IMR-90 (cell line): ENCODE results near the gene TAF4. TPM values are rescaled to one million over a fixed set of nuclear protein-coding genes. Genes with fewer than 3 reads are reported as not detected.

Experiments
- ATAC-seq: fragments of 200-7000 bp; cut with Tn5 transposase; 2 replicates; pipeline ENCODE4 v1.9.1; 2020; ENCODE audit warnings: low read depth, mild to moderate bottlenecking, moderate library complexity
- BruUV-seq: library from RNA; stranded (reverse); fragments of 400-500 nt; replicated peaks from 2 replicates; lab custom pipeline; 2021; lab: Mats Ljungman, UMichigan
- CTCF ChIA-PET: fragments of 300-600 bp; formaldehyde crosslinking; extraction: SDS; loops from one replicate; lab custom pipeline; 2021; ENCODE audit warnings: antibody characterized with exemption; lab: Yijun Ruan, JAX
- POLR2A ChIA-PET: fragments of 300-600 bp; sonication (Branson Sonifier 250); formaldehyde crosslinking; loops from one replicate; lab custom pipeline; 2022; ENCODE audit warnings: antibody characterized with exemption; ENCODE audit not compliant: unreplicated experiment; lab: Charles Lee
- DNase-seq: peaks from one replicate; pipeline ENCODE4 v3.0.0; 2013
- H2AFZ ChIP-seq: replicated peaks from 2 replicates; pipeline ENCODE3; 2013; ENCODE audit warnings: low read length, mild to moderate bottlenecking; ENCODE audit not compliant: poor library complexity
- H2AK5ac ChIP-seq: 2 replicates; pipeline ENCODE4 v1.6.1; 2013; ENCODE audit warnings: low read depth, low read length, inconsistent platforms
- H2AK9ac ChIP-seq: replicated peaks from 2 replicates; pipeline ENCODE3; 2013; ENCODE audit warnings: mild to moderate bottlenecking, low read depth, low read length, moderate library complexity; ENCODE audit not compliant: poor library complexity
- H2BK120ac ChIP-seq: 2 replicates; pipeline ENCODE4 v1.6.1; 2013; ENCODE audit warnings: low read depth, low read length, inconsistent platforms
- H2BK15ac ChIP-seq: 3 replicates; pipeline ENCODE4 v1.6.1; 2013; ENCODE audit warnings: low read depth, low read length, inconsistent platforms
- H2BK20ac ChIP-seq: 2 replicates; pipeline ENCODE4 v1.6.1; 2013; ENCODE audit warnings: low read depth, mild to moderate bottlenecking, inconsistent platforms, low read length, moderate library complexity
- H2BK5ac ChIP-seq: 2 replicates; pipeline ENCODE4 v1.6.1; 2013; ENCODE audit warnings: mild to moderate bottlenecking, low read depth, low read length, inconsistent platforms; ENCODE audit not compliant: poor library complexity, severe bottlenecking
- H3K14ac ChIP-seq: replicated peaks from 2 replicates; pipeline ENCODE4 v1.6.1; 2013; ENCODE audit warnings: low read depth, low read length, inconsistent platforms
- H3K18ac ChIP-seq: 2 replicates; pipeline ENCODE4 v1.6.1; 2013; ENCODE audit warnings: low read depth, low read length, control low read depth
- H3K23ac ChIP-seq: 2 replicates; pipeline ENCODE4 v1.6.1; 2013; ENCODE audit warnings: low read depth, low read length, inconsistent platforms
- H3K27ac ChIP-seq: 2 replicates; pipeline ENCODE4 v1.5.1; 2013; ENCODE audit warnings: mild to moderate bottlenecking, control low read depth, low read length; ENCODE audit not compliant: insufficient read depth
- H3K27me3 ChIP-seq: 2 replicates; pipeline ENCODE4 v1.6.1; 2013; ENCODE audit warnings: low read length; ENCODE audit not compliant: control insufficient read depth, insufficient read depth
- H3K36me3 ChIP-seq: 2 replicates; pipeline ENCODE4 v1.6.1; 2013; ENCODE audit warnings: low read length, mixed read lengths; ENCODE audit not compliant: control insufficient read depth, insufficient read depth
- H3K4ac ChIP-seq: 2 replicates; pipeline ENCODE4 v1.6.1; 2013; ENCODE audit warnings: low read depth, low read length, inconsistent platforms
- H3K4me1 ChIP-seq: 2 replicates; pipeline ENCODE4 v1.6.1; 2013; ENCODE audit warnings: low read length, mixed read lengths; ENCODE audit not compliant: control insufficient read depth, insufficient read depth
- H3K4me2 ChIP-seq: 2 replicates; pipeline ENCODE4 v1.6.1; 2013; ENCODE audit warnings: low read depth, mild to moderate bottlenecking, control low read depth, low read length, moderate library complexity
- H3K4me3 ChIP-seq: 2 replicates; pipeline ENCODE4 v1.5.1; 2013; ENCODE audit warnings: low read depth, mild to moderate bottlenecking, control low read depth, low read length, moderate library complexity; ENCODE audit not compliant: insufficient read depth
- H3K56ac ChIP-seq: 2 replicates; pipeline ENCODE4 v1.6.1; 2013; ENCODE audit warnings: low read length, inconsistent platforms; ENCODE audit not compliant: insufficient read depth; ENCODE audit errors: extremely low read depth
- H3K79me1 ChIP-seq, 2 experiments: 2 replicates each; pipeline ENCODE4 v1.6.1; 2013; ENCODE audit warnings: low read length in 2 of 2, inconsistent platforms in 1 of 2, low read depth in 1 of 2
- H3K9ac ChIP-seq: 2 replicates; pipeline ENCODE4 v1.6.1; 2013; ENCODE audit warnings: low read depth, low read length, control low read depth
- H3K9me1 ChIP-seq: 2 replicates; pipeline ENCODE4 v1.6.1; 2013; ENCODE audit warnings: low read length, inconsistent platforms; ENCODE audit not compliant: insufficient read depth
- H3K9me3 ChIP-seq: 2 replicates; pipeline ENCODE4 v1.6.1; 2013; ENCODE audit warnings: low read length; ENCODE audit not compliant: control insufficient read depth, insufficient read depth
- H4K20me1 ChIP-seq: 2 replicates; pipeline ENCODE4 v1.6.1; 2013; ENCODE audit warnings: low read length, inconsistent platforms; ENCODE audit not compliant: insufficient read depth
- H4K5ac ChIP-seq: 2 replicates; pipeline ENCODE4 v1.6.1; 2013; ENCODE audit warnings: mild to moderate bottlenecking, low read depth, low read length, control low read depth
- H4K8ac ChIP-seq, 2 experiments: 2 replicates each; pipeline ENCODE4 v1.6.1; 2013; ENCODE audit warnings: low read depth in 2 of 2, low read length in 2 of 2, control low read depth in 1 of 2, inconsistent platforms in 1 of 2
- H4K91ac ChIP-seq: 2 replicates; pipeline ENCODE4 v1.6.1; 2013; ENCODE audit warnings: low read depth, low read length, inconsistent platforms; ENCODE audit not compliant: insufficient read depth
- MAZ ChIP-seq: IDR thresholded peaks from 2 replicates; pipeline ENCODE4 v1.6.1; 2012; ENCODE audit warnings: low read depth, mild to moderate bottlenecking, low read length, improper control_type of control experiment, moderate library complexity, borderline replicate concordance
- NFE2L2 ChIP-seq: fragments of 150-350 bp; IDR thresholded peaks from 2 replicates; pipeline ENCODE4 v1.6.1; 2016; ENCODE audit warnings: low read depth, mild to moderate bottlenecking, low read length
- USF2 ChIP-seq: fragments of 150-350 bp; IDR thresholded peaks from 2 replicates; pipeline ENCODE4 v1.6.1; 2017; ENCODE audit warnings: mild to moderate bottlenecking, antibody characterized with exemption, low read length, low read depth
- WGBS, 2 experiments: methylation state at CpG; one replicate each; pipeline versions ENCODE4 v1.1.5 to v1.1.7; 2013; ENCODE audit warnings: missing lambda C conversion rate in 2 of 2; ENCODE audit not compliant: insufficient read length in 1 of 2; ENCODE audit errors: extremely low coverage in 2 of 2; 5-methylcytosine and 5-hydroxymethylcytosine counted together
- dilution Hi-C: fragments of 300-500 bp; cut with HindIII; formaldehyde crosslinking; loops from one replicate; pipeline ENCODE4 v1.14.3; 2018; ENCODE audit warnings: low sequenced_read_pairs; ENCODE audit not compliant: unreplicated experiment
- in situ Hi-C: fragments of 300-500 bp; cut with MboI; formaldehyde crosslinking; loops from 3 replicates; pipeline ENCODE4 v1.14.3; 2019; ENCODE audit warnings: low sequenced_read_pairs, inconsistent platforms, mixed read lengths
- intact Hi-C: fragments of 100-400 bp; cut with micrococcal nuclease; formaldehyde crosslinking; loops from 2 replicates; pipeline ENCODE4 v1.10.0; 2022
- polyA plus RNA-seq, 3 experiments: library from polyadenylated mRNA; depleted of rRNA; stranded (reverse); fragments of >200 nt; gene quantifications; 2 replicates each; pipeline ENCODE4 v1.2.3, GENCODE V29; 2012; ENCODE audit warnings: low replicate concordance in 1 of 3
- total RNA-seq: library from RNA; depleted of rRNA; stranded (reverse); fragments of >200 nt; gene quantifications from 2 replicates; pipeline ENCODE4 v1.2.3, GENCODE V29; 2012

The TAF4 gene
- total and polyA plus RNA-seq, 2 of the 4 experiments (the other 2 are of a cell fraction), result 1.4 to 5.1 TPM

GRCh38 chr20:62039738-62040137 lies 25.9 kb downstream of the TAF4 start:
- H3K9ac ChIP-seq, result no peak overlapping the region
- no peak overlapping the region for H4K91ac ChIP-seq
- in situ Hi-C loops, result no loop called here
- DNase-seq (no peak), ATAC-seq (no peak)
- H3K9me1 ChIP-seq, result peaks cover 16% of the 10 kb centered on the region
- H3K18ac ChIP-seq, result no peak overlapping the region
- no peaks in the 10 kb centered on the region for H3K36me3 ChIP-seq
- H4K20me1 ChIP-seq, result peaks cover 61% of the 10 kb centered on the region
- no peak overlapping the region for H2AK9ac ChIP-seq
- H3K4me3 ChIP-seq, result no peak overlapping the region
- no peak overlapping the region for H4K8ac ChIP-seq
- H3K56ac ChIP-seq, result no peak overlapping the region
- no peak overlapping the region for H3K4me2 ChIP-seq
- 77% methylated on average over 3 of the region's 6 CpGs; no CpG with 5 or more reads in 1 of the 2 experiments for WGBS, 2 experiments
- dilution Hi-C loops, result no loop called here
- H3K9me3 ChIP-seq, result no peaks in the 10 kb centered on the region; the same call in 1 of the 2 replicates
- H2BK20ac ChIP-seq, result no peak overlapping the region
- H4K5ac ChIP-seq, result no peak overlapping the region
- no peak overlapping the region for H2BK5ac ChIP-seq
- no peak overlapping the region for H2AK5ac ChIP-seq
- no peak for TF ChIP-seq USF2
- TF ChIP-seq MAZ, result no peak
- TF ChIP-seq NFE2L2, result no peak
- 0 out of 2 replicates have a peak overlapping the region, but pooled peaks have one; percentile 32 for H3K23ac ChIP-seq
- H2BK120ac ChIP-seq, result no peak overlapping the region
- H2AFZ ChIP-seq, result no peak overlapping the region
- H3K27ac ChIP-seq, result no peak overlapping the region
- intact Hi-C loops, result no loop called here
- H2BK15ac ChIP-seq, result no peak overlapping the region
- no peaks in the 10 kb centered on the region for H3K27me3 ChIP-seq
- ChIA-PET POLR2A (no interaction called here), CTCF (no interaction called here)
- peaks cover 34 to 72% of the 10 kb centered on the region in 2 experiments for H3K79me1 ChIP-seq
- BruUV-seq, result no TSS peak
- peaks cover 12% of the 10 kb centered on the region for H3K4me1 ChIP-seq
- no peak overlapping the region for H3K4ac ChIP-seq
- no peak overlapping the region for H3K14ac ChIP-seq
